Left cardiac atrium (tissue), 4 donors: Measurements from ENCODE around the gene TBL1X. TPM values are rescaled to one million over a fixed set of nuclear protein-coding genes. Genes with fewer than 3 reads are reported as not detected.
"Not testable (repeated sequence)": the region's sequence is repeated elsewhere in the genome, so short reads cannot be mapped to it uniquely, and the experiment has no call there.

ENCODE experiments used
- ATAC-seq, 2 donors: fragments of 200-7000 bp; cut with Tn5 transposase; one replicate each; pipeline ENCODE4 v1.9.1; 2020; ENCODE audit warnings: mild to moderate bottlenecking in 2 of 2, moderate library complexity in 2 of 2
- DNase-seq: peaks from one replicate; pipeline ENCODE4 v3.0.0-alpha.2; 2020
- intact Hi-C, 2 donors: fragments of 100-400 bp; cut with DNase I; formaldehyde crosslinking; loops; one replicate each; pipeline versions ENCODE4 v1.14.1 to v1.15.1; 2022 to 2023
- total RNA-seq, 2 donors: library from RNA; stranded (reverse); fragmentation: NEBNext Ultra II Directional; extraction: Animal tissue kit (Norgen Biotek cat#: 25700); gene quantifications; one replicate each; pipeline ENCODE4 v1.2.1, GENCODE V29; 2021
- donor health status: DM: no; HTN: yes; CAD: no.
- donor health status: DM: no; HTN: yes; CAD: no; lungs with severe emphysema.
- donor health status: DM: yes; HTN: yes; CAD: no.
- donor health status: Dilated cardiomyopathy.

The TBL1X gene
- total RNA-seq, 2 donors from 2014 or later: 9.4 to 16.7 TPM

- DNase-seq: no peak
- intact Hi-C loops: no loop called here
- ATAC-seq: no peak
Measured at GRCh38 chrX:9456250-9457074, 8.4 kb upstream of the TBL1X start.

- not testable (repeated sequence) for ATAC-seq, DNase-seq
Measured at GRCh38 chrX:9458034-9458433, 6.8 kb upstream of the TBL1X start.

DNA sequence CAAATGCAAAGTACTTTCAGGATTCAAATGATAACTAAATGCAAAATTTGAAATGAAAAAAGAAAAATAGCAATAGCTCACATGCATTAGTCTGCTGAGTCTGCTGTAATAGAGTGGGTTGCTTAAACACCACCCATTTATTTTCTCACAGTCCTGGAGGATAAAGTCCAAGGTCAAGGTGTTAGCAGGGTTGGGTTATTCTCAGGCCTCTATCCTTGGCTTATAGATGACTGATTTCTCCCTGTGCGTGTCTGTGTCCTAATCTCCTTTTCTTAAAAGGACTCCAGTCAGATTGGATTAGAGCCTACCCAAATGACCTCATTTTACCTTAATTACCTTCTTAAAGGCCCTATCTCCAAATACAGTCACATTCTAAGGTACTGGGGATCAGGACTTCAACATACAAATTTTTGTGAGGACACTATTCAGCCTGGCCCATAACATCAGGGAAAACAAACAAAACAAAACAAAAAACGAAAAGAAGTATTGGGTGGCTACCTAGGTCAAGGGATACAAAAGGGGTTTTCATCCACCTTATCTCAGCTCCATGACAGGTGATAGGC, 6.3 kb upstream of the TBL1X start:
- ATAC-seq (no peak), DNase-seq (no peak)
- intact Hi-C loops: no loop called here

More at GRCh38 chrX:9458034-9458433, 6.8 kb upstream of the TBL1X start:
- intact Hi-C loops: not testable (repeated sequence)

GRCh38 chrX:9459186-9459748, 5.6 kb upstream of the TBL1X start:
- ATAC-seq: no peak
- DNase-seq: no peak
- intact Hi-C loops: no loop called here

- ATAC-seq (no peak), DNase-seq (no peak)
- intact Hi-C loops: loop anchor here in 1 of 2 donors (5.0 to 10.0 kb wide), 2 partner anchors 119 to 214 kb away; no protein-coding TSS in a partner anchor
Measured at GRCh38 chrX:9461087-9461486, 3.8 kb upstream of the TBL1X start.

GRCh38 chrX:9462456-9462855, 2.4 kb upstream of the TBL1X start:
- intact Hi-C loops: loop anchor here (2.0 to 10.0 kb wide), 3 partner anchors 120 to 212 kb away; no protein-coding TSS in a partner anchor
- ATAC-seq: no peak
- DNase-seq: no peak

DNA sequence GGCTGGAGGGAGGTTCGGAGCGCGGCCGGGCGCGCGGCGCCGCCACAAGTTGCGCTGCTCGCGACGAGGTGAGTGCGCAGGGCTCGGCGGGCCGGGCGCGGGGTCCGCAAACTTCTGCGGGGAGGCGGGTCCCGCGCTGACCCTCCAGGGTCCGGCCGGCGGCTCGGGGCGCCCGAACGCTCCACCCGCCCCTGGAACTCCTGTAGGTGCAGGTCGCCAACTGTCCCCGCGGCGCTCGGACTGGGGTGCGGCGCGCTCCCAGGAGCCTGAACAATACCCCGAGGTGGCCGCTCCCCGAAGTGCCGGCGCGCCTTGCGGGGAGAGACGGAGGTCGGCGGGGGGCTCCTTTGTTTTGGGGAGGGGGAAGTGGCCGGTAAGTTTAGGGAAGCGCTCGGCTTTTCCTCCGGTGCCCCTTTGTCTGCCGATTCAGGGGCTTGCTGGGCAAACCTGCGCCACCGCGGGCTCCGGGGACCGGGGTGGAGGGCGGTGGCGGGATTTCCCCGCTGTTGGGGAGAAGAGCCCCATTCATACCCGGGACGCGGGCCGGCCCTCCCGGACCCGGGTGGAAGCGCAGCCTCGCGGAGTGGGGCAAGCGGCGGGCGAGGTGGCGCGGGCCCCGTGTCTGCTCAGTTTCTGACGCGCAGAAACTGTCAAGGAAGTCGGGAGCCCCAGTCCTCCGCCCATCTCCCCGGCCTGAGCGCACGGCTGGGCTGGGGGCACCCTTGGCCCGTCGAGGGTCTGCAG, 694 bp downstream of the TBL1X start:
- intact Hi-C loops: loop anchor here in 1 of 2 donors (10.0 kb wide), 1 partner anchor 209 kb away; no protein-coding TSS in a partner anchor
- ATAC-seq (peak; percentile 5 to 6), DNase-seq (peak; percentile 28)

- peak; percentile 39 to 43 for ATAC-seq
- peak; percentile 51 for DNase-seq
- intact Hi-C loops: loop anchor here in 1 of 2 donors (10.0 kb wide), 1 partner anchor 209 kb away; no protein-coding TSS in a partner anchor
Measured at GRCh38 chrX:9466124-9466495, 1.3 kb downstream of the TBL1X start.

GRCh38 chrX:9466736-9467135, 1.9 kb downstream of the TBL1X start:
- intact Hi-C loops: loop anchor here in 1 of 2 donors (10.0 kb wide), 1 partner anchor 208 kb away; no protein-coding TSS in a partner anchor
- DNase-seq (no peak), ATAC-seq (no peak)

DNA sequence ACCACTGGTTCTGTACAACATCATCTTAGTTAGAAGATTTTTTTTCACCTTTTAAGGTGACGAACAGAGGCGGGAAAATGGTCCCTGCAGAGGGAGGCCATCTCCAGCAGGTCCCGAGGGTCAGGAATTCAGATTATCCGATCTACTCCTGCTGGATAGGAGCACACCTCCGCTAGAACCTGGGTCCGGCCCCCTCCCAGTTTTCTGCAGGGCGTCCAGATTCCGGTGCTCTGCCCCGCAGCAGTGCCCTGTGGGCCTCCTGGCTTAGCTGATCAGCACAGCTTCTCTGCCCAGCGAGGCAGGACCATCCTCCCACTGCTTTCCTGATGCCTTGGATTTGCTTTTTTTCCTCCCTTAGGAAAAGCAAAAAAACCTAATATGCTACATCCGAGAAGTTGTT, 2.3 kb downstream of the TBL1X start:
- intact Hi-C loops: loop anchor here in 1 of 2 donors (10.0 kb wide), 1 partner anchor 208 kb away; no protein-coding TSS in a partner anchor
- ATAC-seq: no peak

GRCh38 chrX:9467751-9468150, 2.9 kb downstream of the TBL1X start:
- ATAC-seq: no peak
- no peak for DNase-seq
- intact Hi-C loops: loop anchor here in 1 of 2 donors (10.0 kb wide), 1 partner anchor 207 kb away; no protein-coding TSS in a partner anchor

More for the DNA sequence above, 2.3 kb downstream of the TBL1X start:
- no peak for DNase-seq

GRCh38 chrX:9471571-9471985, 6.7 kb downstream of the TBL1X start:
- intact Hi-C loops: no loop called here
- no peak for DNase-seq
- ATAC-seq: no peak

DNA sequence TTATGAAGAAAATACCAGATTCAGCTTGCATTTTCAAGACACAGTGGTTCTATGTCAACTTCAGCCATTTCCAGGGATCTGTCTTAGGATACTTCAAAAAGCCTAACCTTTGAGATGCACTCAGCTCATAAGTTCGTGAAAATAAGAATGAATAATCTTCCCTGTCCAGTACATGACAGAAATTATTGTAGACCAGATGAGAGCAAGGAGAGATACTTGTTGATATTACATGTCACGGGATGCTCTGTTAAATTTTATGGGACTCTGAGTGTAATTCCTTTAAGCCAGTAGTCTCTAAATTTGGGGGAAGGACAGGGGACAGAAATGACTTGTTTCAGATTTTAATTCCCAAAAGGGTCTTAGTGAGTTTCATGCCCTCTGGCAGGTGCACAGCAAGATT, 8.8 kb downstream of the TBL1X start:
- DNase-seq (no peak), ATAC-seq (no peak)
- intact Hi-C loops: no loop called here

- intact Hi-C loops, DNase-seq, ATAC-seq: not testable (repeated sequence)
Measured at GRCh38 chrX:9475417-9475816, 10.6 kb downstream of the TBL1X start.

- ATAC-seq: no peak
- no peak for DNase-seq
- intact Hi-C loops: no loop called here
Measured at GRCh38 chrX:9475984-9476383, 11.1 kb downstream of the TBL1X start.

- DNase-seq (no peak), ATAC-seq (no peak)
- intact Hi-C loops: no loop called here
Measured at GRCh38 chrX:9476810-9477575, 12.1 kb downstream of the TBL1X start.

DNA sequence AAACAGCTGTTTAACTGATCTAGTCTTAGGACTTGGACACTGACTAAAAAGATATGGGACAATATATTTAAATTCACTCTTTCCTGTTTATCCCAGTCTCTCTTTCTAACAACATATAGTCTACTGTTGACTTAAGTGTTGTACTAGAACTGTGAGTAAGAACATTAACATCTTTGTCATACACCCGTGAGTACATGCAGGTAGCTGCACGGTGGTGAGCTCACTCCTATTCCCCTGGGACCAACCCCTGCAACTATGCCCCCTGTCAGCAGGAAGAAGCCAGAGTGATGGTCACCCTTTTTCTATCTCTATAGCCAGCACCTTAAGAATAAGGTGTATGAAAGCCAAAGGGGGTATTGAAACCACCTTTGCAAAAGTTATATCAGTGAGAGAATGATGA, 17.6 kb downstream of the TBL1X start:
- DNase-seq: no peak
- intact Hi-C loops: no loop called here
- no peak for ATAC-seq

DNA sequence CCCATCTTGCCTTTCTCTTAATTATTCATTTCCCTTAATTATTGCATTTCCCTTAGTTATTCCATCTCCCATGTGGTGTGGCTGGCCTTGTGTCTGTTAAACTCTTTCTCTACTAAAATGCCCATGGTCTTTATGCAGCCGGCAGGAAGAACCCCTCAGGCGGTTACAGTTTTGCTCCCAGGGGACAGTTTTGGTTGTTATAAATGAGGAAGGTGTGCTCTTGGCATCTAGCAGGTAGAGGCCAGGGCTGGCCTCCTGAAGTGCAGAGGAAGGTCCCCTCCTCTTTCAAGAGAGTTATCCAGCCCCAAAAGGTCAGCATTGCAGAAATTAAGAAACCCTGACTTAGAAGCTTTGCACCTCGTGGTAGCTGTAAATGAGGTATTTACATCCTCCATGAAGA, 18.0 kb downstream of the TBL1X start:
- no peak for DNase-seq
- no peak for ATAC-seq
- intact Hi-C loops: no loop called here
